A673 (cell line): ENCODE data around the gene CLDN20. TPM values are rescaled to one million over a fixed set of nuclear protein-coding genes. Genes with fewer than 3 reads are reported as not detected.

Source experiments
- BruUV-seq: library from RNA; stranded (reverse); fragments of 400-500 nt; replicated peaks from 2 replicates; lab custom pipeline; 2021; lab: Mats Ljungman, UMichigan
- CTCF ChIA-PET: fragments of 300-600 bp; sonication (Branson Sonifier 250); formaldehyde crosslinking; loops from one replicate; lab custom pipeline; 2022; ENCODE audit warnings: antibody characterized with exemption; lab: Charles Lee
- POLR2A ChIA-PET: fragments of 300-600 bp; sonication (Branson Sonifier 250); formaldehyde crosslinking; loops from one replicate; lab custom pipeline; 2022; ENCODE audit warnings: antibody characterized with exemption; ENCODE audit not compliant: low non-redundant PET; lab: Charles Lee
- DNase-seq: peaks from one replicate; pipeline ENCODE4 v3.0.0-alpha.2; 2015; ENCODE audit warnings: low spot score
- H3K27ac ChIP-seq: fragments of 200-600 bp; sonication (generic); 2 replicates; pipeline ENCODE4 v1.5.1; 2016; ENCODE audit warnings: mixed run types, low read depth, mild to moderate bottlenecking, mixed read lengths, antibody characterized with exemption, low read length; ENCODE audit not compliant: poor library complexity, severe bottlenecking
- H3K27me3 ChIP-seq: fragments of 200-600 bp; sonication (generic); replicated peaks from 2 replicates; pipeline ENCODE4 v1.6.1; 2017; ENCODE audit warnings: mixed run types, low read depth, mild to moderate bottlenecking, mixed read lengths, antibody characterized with exemption, low read length; ENCODE audit not compliant: insufficient read depth, poor library complexity
- H3K36me3 ChIP-seq: fragments of 200-600 bp; sonication (generic); 2 replicates; pipeline ENCODE4 v1.6.1; 2016; ENCODE audit warnings: mixed run types, mild to moderate bottlenecking, mixed read lengths, antibody characterized with exemption, low read length; ENCODE audit not compliant: insufficient read depth, poor library complexity, severe bottlenecking
- H3K4me1 ChIP-seq: fragments of 200-600 bp; sonication (generic); 2 replicates; pipeline ENCODE4 v1.6.1; 2017; ENCODE audit warnings: mixed run types, mild to moderate bottlenecking, mixed read lengths, antibody characterized with exemption, low read length; ENCODE audit not compliant: insufficient read depth, poor library complexity, severe bottlenecking
- H3K4me3 ChIP-seq: fragments of 200-600 bp; sonication (generic); 2 replicates; pipeline ENCODE4 v1.5.1; 2016; ENCODE audit warnings: low read depth, mixed run types, mild to moderate bottlenecking, mixed read lengths, low read length; ENCODE audit not compliant: poor library complexity, severe bottlenecking
- H3K9me3 ChIP-seq: fragments of 200-600 bp; sonication (generic); 2 replicates; pipeline ENCODE4 v1.6.1; 2016; ENCODE audit warnings: mixed run types, low read depth, mild to moderate bottlenecking, mixed read lengths, antibody characterized with exemption, low read length; ENCODE audit not compliant: poor library complexity, severe bottlenecking
- EZH2 ChIP-seq: fragments of 200-600 bp; sonication (generic); IDR thresholded peaks from 2 replicates; pipeline ENCODE4 v1.6.1; 2017; ENCODE audit warnings: borderline replicate concordance, low read depth, mild to moderate bottlenecking, mixed read lengths, antibody characterized with exemption, low read length; ENCODE audit not compliant: poor library complexity, severe bottlenecking
- intact Hi-C: fragments of 100-400 bp; cut with micrococcal nuclease; formaldehyde crosslinking; loops from one replicate; pipeline ENCODE4 v1.10.0; 2022; ENCODE audit not compliant: unreplicated experiment
- total RNA-seq: library from RNA; stranded (reverse); gene quantifications from 2 replicates; pipeline ENCODE4 v1.2.3, GENCODE V29; 2021
- TF ChIP-seq, protein P1 (sequence below): fragments of 300-800, 200-600 bp; sonication (generic); conservative IDR thresholded peaks from 2 replicates; pipeline ENCODE4 v1.5.1; 2017; ENCODE audit warnings: low read depth, mild to moderate bottlenecking, antibody characterized with exemption, low read length, moderate library complexity, mixed read lengths

The CLDN20 gene
- total RNA-seq, 1 experiment from 2014 or later: not detected

- DNase-seq: no peak
- Histone ChIP-seq H3K27ac (no peak overlapping the region), H3K9me3 (no peaks in the 10 kb centered on the region), H3K27me3 (no peaks in the 10 kb centered on the region), H3K4me1 (peaks cover 13% of the 10 kb centered on the region), H3K36me3 (peaks cover 43% of the 10 kb centered on the region), H3K4me3 (no peak overlapping the region)
- ChIA-PET CTCF (no interaction called here), POLR2A (no interaction called here)
- TF ChIP-seq EZH2: no peak
- BruUV-seq: no TSS peak
- intact Hi-C loops: no loop called here
Observed at GRCh38 chr6:155287762-155288161, 23.9 kb downstream of the CLDN20 start.

- Histone ChIP-seq H3K9me3 (no peaks in the 10 kb centered on the region), H3K4me3 (no peak overlapping the region), H3K4me1 (peaks cover 13% of the 10 kb centered on the region), H3K27ac (no peak overlapping the region), H3K27me3 (no peaks in the 10 kb centered on the region), H3K36me3 (peaks cover 22% of the 10 kb centered on the region)
- no peak for TF ChIP-seq EZH2
- TF ChIP-seq, protein P1, sequence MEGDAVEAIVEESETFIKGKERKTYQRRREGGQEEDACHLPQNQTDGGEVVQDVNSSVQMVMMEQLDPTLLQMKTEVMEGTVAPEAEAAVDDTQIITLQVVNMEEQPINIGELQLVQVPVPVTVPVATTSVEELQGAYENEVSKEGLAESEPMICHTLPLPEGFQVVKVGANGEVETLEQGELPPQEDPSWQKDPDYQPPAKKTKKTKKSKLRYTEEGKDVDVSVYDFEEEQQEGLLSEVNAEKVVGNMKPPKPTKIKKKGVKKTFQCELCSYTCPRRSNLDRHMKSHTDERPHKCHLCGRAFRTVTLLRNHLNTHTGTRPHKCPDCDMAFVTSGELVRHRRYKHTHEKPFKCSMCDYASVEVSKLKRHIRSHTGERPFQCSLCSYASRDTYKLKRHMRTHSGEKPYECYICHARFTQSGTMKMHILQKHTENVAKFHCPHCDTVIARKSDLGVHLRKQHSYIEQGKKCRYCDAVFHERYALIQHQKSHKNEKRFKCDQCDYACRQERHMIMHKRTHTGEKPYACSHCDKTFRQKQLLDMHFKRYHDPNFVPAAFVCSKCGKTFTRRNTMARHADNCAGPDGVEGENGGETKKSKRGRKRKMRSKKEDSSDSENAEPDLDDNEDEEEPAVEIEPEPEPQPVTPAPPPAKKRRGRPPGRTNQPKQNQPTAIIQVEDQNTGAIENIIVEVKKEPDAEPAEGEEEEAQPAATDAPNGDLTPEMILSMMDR: no peak
- DNase-seq: no peak
- BruUV-seq: no TSS peak
- POLR2A ChIA-PET: no interaction called here
- intact Hi-C loops: no loop called here
- CTCF ChIA-PET: no interaction called here
Observed at GRCh38 chr6:155290491-155290890, 26.7 kb downstream of the CLDN20 start.

GRCh38 chr6:155291291-155291690, 27.5 kb downstream of the CLDN20 start:
- H3K4me3 ChIP-seq: no peak overlapping the region
- H3K27me3 ChIP-seq: no peaks in the 10 kb centered on the region
- peak; percentile 85 for DNase-seq
- H3K4me1 ChIP-seq: peaks cover 13% of the 10 kb centered on the region
- H3K27ac ChIP-seq: peak overlapping the region; percentile 4
- TF ChIP-seq, protein P1: no peak
- TF ChIP-seq EZH2: no peak
- ChIA-PET POLR2A (no interaction called here), CTCF (no interaction called here)
- no TSS peak for BruUV-seq
- peaks cover 28% of the 10 kb centered on the region for H3K36me3 ChIP-seq
- no peaks in the 10 kb centered on the region for H3K9me3 ChIP-seq
- intact Hi-C loops: no loop called here

DNA sequence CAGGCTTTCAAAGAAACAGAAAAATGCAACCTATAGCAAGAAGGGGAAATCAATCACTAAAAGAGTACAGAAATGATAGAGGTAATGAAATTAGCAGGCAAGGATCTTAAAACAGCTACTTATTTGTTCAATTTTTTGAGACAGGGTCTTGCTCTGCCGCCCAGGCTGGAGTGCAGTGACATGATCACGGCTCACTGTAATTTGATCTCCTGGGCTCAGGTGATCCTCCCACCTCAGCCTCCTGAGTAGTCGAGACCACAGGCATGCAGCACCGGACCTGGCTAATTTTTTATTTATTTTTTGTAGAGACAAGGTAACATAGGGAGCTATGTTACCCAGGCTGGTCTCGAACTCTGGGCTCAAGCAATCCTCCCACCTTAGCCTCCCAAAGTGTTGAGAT, 28.9 kb downstream of the CLDN20 start:
- no TSS peak for BruUV-seq
- no peak for DNase-seq
- no peak for TF ChIP-seq EZH2
- TF ChIP-seq, protein P1: no peak
- ChIA-PET POLR2A (no interaction called here), CTCF (no interaction called here)
- no peaks in the 10 kb centered on the region for H3K27me3 ChIP-seq
- H3K36me3 ChIP-seq: peaks cover 31% of the 10 kb centered on the region
- intact Hi-C loops: no loop called here
- H3K4me1 ChIP-seq: peaks cover 13% of the 10 kb centered on the region
- H3K9me3 ChIP-seq: no peaks in the 10 kb centered on the region
- H3K27ac ChIP-seq: no peak overlapping the region
- no peak overlapping the region for H3K4me3 ChIP-seq
